Kidney epithelial cell (primary cell): ENCODE measurements around the gene CASZ1. TPM values are rescaled to one million over a fixed set of nuclear protein-coding genes. Genes with fewer than 3 reads are reported as not detected.

ENCODE experiments used
- DNase-seq: peaks from one replicate; pipeline ENCODE4 v3.0.0-alpha.2; 2010; ENCODE audit warnings: low read depth
- H3K27me3 ChIP-seq: 2 replicates; pipeline ENCODE4 v1.6.0; 2011; ENCODE audit warnings: low read length; ENCODE audit not compliant: control insufficient read depth, insufficient read depth
- H3K36me3 ChIP-seq: 2 replicates; pipeline ENCODE4 v1.5.1; 2011; ENCODE audit warnings: low read length; ENCODE audit not compliant: control insufficient read depth, insufficient read depth
- H3K4me3 ChIP-seq: 2 replicates; pipeline ENCODE4 v1.5.1; 2011; ENCODE audit warnings: low read depth, mild to moderate bottlenecking, control low read depth, low read length
- total RNA-seq: library from RNA; depleted of rRNA; stranded (reverse); fragments of >200 nt; gene quantifications from 2 replicates; pipeline ENCODE4 v1.2.3, GENCODE V29; 2015
- TF ChIP-seq, protein P1 (sequence below): IDR thresholded peaks from 2 replicates; pipeline ENCODE4 v1.5.1; 2011; ENCODE audit warnings: mild to moderate bottlenecking, moderate library complexity, low read length, control low read depth, inconsistent platforms; ENCODE audit not compliant: insufficient read depth, poor library complexity, severe bottlenecking

Gene CASZ1
- total RNA-seq, 1 donor from 2014 or later, result 28.2 TPM

DNA sequence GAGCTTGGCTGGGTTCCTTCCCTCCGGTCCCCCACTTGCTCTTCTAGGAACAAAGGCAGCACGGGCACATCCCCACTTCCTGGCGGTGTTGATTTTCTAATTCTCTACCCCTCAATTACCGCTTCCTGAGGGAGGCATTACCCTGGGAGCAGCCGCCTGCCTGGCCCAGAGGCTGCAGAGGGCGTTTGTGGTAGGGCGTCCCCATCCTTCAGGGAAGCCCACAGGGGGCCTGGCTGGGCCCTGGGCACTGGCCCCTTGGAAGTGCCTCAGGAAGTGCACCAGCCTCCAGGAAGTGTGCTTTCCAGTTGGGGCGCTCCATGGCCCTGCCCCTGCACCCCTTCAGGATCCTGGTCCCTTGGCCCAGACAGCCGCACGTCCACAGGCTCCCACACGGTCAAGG is 42.1 kb upstream of the CASZ1 start:
- no peak overlapping the region for H3K4me3 ChIP-seq
- TF ChIP-seq, protein P1, sequence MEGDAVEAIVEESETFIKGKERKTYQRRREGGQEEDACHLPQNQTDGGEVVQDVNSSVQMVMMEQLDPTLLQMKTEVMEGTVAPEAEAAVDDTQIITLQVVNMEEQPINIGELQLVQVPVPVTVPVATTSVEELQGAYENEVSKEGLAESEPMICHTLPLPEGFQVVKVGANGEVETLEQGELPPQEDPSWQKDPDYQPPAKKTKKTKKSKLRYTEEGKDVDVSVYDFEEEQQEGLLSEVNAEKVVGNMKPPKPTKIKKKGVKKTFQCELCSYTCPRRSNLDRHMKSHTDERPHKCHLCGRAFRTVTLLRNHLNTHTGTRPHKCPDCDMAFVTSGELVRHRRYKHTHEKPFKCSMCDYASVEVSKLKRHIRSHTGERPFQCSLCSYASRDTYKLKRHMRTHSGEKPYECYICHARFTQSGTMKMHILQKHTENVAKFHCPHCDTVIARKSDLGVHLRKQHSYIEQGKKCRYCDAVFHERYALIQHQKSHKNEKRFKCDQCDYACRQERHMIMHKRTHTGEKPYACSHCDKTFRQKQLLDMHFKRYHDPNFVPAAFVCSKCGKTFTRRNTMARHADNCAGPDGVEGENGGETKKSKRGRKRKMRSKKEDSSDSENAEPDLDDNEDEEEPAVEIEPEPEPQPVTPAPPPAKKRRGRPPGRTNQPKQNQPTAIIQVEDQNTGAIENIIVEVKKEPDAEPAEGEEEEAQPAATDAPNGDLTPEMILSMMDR, result no peak
- no peaks in the 10 kb centered on the region for H3K36me3 ChIP-seq
- DNase-seq, result no peak
- peaks cover 24% of the 10 kb centered on the region for H3K27me3 ChIP-seq

DNA sequence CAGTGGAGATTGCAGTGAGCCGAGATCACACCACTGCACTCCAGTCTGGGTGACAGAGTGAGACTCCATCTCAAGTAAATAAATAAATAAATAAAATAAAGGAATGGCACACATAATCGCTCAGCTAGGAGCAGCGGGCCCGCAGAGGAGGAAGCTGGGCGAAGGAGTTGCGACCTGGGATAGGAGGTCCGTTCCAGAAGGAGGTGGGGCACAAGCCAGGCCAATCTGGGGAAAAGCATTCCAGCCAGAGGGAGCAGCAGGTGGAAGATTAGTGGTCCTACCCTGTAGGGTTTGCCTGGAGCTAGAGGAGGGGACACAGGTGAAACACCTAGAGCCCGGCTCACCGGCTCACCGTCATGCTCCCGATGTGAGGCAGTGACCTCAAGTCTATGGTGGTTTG is 40.3 kb upstream of the CASZ1 start:
- H3K36me3 ChIP-seq, result no peaks in the 10 kb centered on the region
- H3K4me3 ChIP-seq, result no peak overlapping the region
- no peak for DNase-seq
- TF ChIP-seq, protein P1, result no peak
- H3K27me3 ChIP-seq, result peaks cover 24% of the 10 kb centered on the region

DNA sequence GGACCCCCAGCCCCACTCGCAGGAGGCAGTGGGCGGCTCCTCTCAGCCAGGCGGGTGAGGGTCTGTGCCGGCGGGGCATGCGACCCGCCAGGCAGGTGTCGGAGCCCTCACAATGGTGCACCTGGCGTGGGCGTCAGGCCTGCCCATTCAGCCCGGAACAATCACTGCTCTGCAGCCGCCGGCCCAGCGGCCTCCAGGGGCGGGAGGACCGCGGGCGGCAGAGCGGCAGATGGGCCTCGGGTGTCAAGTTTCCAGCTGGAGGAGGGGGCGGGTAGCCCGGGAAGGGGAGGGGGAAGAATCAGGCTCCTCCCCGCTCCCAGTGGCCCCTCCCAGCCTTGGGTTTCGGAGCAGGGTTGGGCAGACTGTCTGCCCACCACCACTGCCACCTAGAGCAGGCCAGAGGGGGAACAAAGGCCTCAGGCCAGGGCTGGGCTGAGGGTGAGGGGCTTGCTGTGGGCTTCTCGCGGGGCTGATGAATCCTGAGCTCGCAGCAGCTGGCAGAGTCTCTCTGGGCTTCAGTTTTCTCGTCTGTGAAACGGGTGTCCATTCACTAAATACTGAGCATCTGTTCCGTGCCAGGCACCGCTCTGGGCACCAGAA is 39.5 kb upstream of the CASZ1 start:
- Histone ChIP-seq H3K4me3 (no peak overlapping the region), H3K27me3 (peaks cover 27% of the 10 kb centered on the region), H3K36me3 (no peaks in the 10 kb centered on the region)
- no peak for DNase-seq
- TF ChIP-seq, protein P1, result no peak

DNA sequence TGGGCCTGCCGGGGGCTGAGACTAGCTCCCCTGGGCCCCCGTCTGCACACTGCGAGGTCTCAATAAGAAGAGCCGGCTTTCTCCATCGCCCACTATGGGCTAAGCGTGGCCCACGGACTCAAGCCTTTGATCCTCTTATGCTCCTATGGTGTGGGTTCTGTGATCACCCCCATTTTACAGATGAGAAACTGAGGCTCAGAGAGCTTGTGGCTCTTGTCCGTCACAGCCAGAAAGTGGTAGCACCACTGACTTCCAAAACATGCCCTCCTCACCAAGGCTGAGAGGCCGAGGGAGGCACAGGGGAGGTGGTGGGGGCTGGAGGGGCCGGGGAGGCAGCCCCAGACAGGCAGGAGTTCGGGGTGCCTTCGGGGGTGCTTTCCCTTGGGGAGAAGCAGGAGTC is 39.0 kb upstream of the CASZ1 start:
- no peak for DNase-seq
- Histone ChIP-seq H3K27me3 (peaks cover 27% of the 10 kb centered on the region), H3K36me3 (no peaks in the 10 kb centered on the region), H3K4me3 (no peak overlapping the region)
- TF ChIP-seq, protein P1, result no peak

DNA sequence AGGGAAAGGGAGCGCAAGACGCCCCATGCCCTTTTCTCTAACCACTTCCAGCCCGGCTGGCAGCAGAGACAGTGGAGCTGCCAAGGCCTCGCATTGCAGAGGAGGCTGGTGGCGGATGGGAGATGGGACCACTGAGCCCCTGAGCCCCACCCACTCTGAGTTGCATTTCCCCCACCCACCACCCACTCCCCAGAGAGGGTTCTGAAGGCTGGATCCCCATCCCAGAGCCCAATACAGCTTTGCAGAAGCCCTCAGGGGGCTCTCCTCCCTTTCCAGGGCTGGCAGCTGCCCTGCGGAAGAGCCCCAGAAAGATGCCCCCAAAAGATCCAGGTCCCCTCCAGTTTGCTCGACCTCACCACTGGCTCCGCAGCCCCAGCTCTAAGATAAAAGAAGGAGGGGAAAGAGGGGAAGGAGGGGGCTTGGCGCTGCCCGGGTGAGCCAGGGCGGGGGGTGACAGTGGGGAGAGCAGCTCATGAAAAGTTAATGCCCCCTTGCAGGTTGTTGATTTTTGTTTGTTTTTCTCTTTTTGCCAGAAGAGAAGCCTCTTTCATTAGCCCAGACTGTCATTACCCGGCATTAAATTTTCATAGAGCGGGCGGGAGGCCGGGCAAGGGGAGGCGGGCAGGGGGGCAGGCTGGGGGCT is 38.4 kb upstream of the CASZ1 start:
- no peak for DNase-seq
- Histone ChIP-seq H3K36me3 (no peaks in the 10 kb centered on the region), H3K27me3 (peaks cover 31% of the 10 kb centered on the region), H3K4me3 (no peak overlapping the region)
- TF ChIP-seq, protein P1, result no peak
